Measurements from ENCODE around the gene MSANTD7. TPM values are rescaled to one million over a fixed set of nuclear protein-coding genes. Genes with fewer than 3 reads are reported as not detected.
A peak's percentile ranks its signal among the peaks of the same experiment; 100 is the strongest.

MSANTD7 gene
- total and polyA plus RNA-seq, 2 of the 13 experiments (the other 11 are each of a cell fraction or from before 2014, with no cell fraction given) = 3.7 to 16.7 TPM

GRCh38 chr10:14801723-14802122, 36.4 kb upstream of the MSANTD7 start:
- TF ChIP-seq ZFP62 (CRISPR knock-in tag; IDR thresholded peaks at IDR 0.05) (no peak), ZNF546 (CRISPR knock-in tag; conservative IDR thresholded peaks at IDR 0.05) (no peak), NCOA2 (CRISPR knock-in tag; IDR thresholded peaks at IDR 0.05) (no peak), CTCF (CRISPR knock-in tag; IDR thresholded peaks at IDR 0.05) (peak; percentile 52), ZNF841 (CRISPR knock-in tag; IDR thresholded peaks at IDR 0.05; ENCODE audit: borderline replicate concordance) (no peak), SMC3 (IDR thresholded peaks at IDR 0.05; ENCODE audit: low read length) (0 out of 2 replicates have a peak, but pooled peaks have one; percentile 8), ZNF75D (CRISPR knock-in tag; IDR thresholded peaks at IDR 0.05; ENCODE audit: borderline replicate concordance) (no peak), FIP1L1 (IDR thresholded peaks at IDR 0.05; ENCODE audit: borderline replicate concordance, insufficient read depth, low read depth, low read length) (no peak), YEATS4 (CRISPR knock-in tag; IDR thresholded peaks at IDR 0.05; ENCODE audit: borderline replicate concordance) (no peak), ZFAT (CRISPR knock-in tag; conservative IDR thresholded peaks at IDR 0.05) (no peak), STAG1 (CRISPR knock-in tag; IDR thresholded peaks at IDR 0.05) (peak; percentile 49; the same call in 1 of the 2 replicates)
- TF ChIP-seq, protein P1, sequence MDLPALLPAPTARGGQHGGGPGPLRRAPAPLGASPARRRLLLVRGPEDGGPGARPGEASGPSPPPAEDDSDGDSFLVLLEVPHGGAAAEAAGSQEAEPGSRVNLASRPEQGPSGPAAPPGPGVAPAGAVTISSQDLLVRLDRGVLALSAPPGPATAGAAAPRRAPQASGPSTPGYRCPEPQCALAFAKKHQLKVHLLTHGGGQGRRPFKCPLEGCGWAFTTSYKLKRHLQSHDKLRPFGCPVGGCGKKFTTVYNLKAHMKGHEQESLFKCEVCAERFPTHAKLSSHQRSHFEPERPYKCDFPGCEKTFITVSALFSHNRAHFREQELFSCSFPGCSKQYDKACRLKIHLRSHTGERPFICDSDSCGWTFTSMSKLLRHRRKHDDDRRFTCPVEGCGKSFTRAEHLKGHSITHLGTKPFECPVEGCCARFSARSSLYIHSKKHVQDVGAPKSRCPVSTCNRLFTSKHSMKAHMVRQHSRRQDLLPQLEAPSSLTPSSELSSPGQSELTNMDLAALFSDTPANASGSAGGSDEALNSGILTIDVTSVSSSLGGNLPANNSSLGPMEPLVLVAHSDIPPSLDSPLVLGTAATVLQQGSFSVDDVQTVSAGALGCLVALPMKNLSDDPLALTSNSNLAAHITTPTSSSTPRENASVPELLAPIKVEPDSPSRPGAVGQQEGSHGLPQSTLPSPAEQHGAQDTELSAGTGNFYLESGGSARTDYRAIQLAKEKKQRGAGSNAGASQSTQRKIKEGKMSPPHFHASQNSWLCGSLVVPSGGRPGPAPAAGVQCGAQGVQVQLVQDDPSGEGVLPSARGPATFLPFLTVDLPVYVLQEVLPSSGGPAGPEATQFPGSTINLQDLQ (CRISPR knock-in tag; IDR thresholded peaks at IDR 0.05) = no peak
- ChIA-PET POLR2A (no interaction called here), CTCF (ENCODE audit: low intra/inter-chr PET ratio, low total read pairs) (no interaction called here)
- no peak overlapping the region for H3K9ac ChIP-seq (ENCODE audit: insufficient read depth, low read depth, low read length)
- ATAC-seq = peak; percentile 83
- no peaks in the 10 kb centered on the region for H4K20me1 ChIP-seq (ENCODE audit: insufficient read depth, low read length)
- no peak overlapping the region for H3K4me3 ChIP-seq (replicated peaks in 1 of 3; ENCODE audit: insufficient read depth in 1 of 3, low read depth in 2 of 3, low read length in 3 of 3)
- no peaks in the 10 kb centered on the region for H3K4me1 ChIP-seq (ENCODE audit: insufficient read depth, low read length)
- no peaks in the 10 kb centered on the region for H3K79me2 ChIP-seq (ENCODE audit: insufficient read depth, low read length)
- H3K36me3 ChIP-seq (replicated peaks in 1 of 2; ENCODE audit: control insufficient read depth in 1 of 2, insufficient read depth in 2 of 2, low read length in 2 of 2) = no peaks in the 10 kb centered on the region
- peak; percentile 3 for DNase-seq (ENCODE audit: low spot score)
- no peak overlapping the region for H2AFZ ChIP-seq (ENCODE audit: low read length)
- BruUV-seq (replicated peaks) = no TSS peak
- intact Hi-C loops (cut with micrococcal nuclease; ENCODE audit: unreplicated experiment) (no loop called here), in situ Hi-C loops (cut with HindIII; ENCODE audit: extremely low pct_ligation_motif_present, low pct_unique_long_range_greater_than_20kb) (loop anchor here (25.0 kb wide), 1 partner anchor 614 kb away; no protein-coding TSS in a partner anchor)
- H3K27me3 ChIP-seq (ENCODE audit: control insufficient read depth in 1 of 2, insufficient read depth in 2 of 2, low read length in 2 of 2) = no peaks in the 10 kb centered on the region; a peak in 1 of 5 replicates
- no peak overlapping the region for H3K27ac ChIP-seq (ENCODE audit: extremely low read length, insufficient read depth, low read length)
- FAIRE-seq = no peak
- no peak overlapping the region for H3K4me2 ChIP-seq (ENCODE audit: low read depth, low read length)
- WGBS (ENCODE audit: low lambda C conversion rate) = 5% methylated on average over 5 of the region's 5 CpGs
- no peaks in the 10 kb centered on the region for H3K9me3 ChIP-seq (ENCODE audit: low read length)
